CD4-positive, alpha-beta T cell treated with Interleukin-1 beta for 1 hour (primary cell): Measurements from ENCODE around the gene KCNQ1OT1.

Experiments used
- DNase-seq, 2 donors: peaks; one replicate each; pipeline ENCODE4 v3.0.0-alpha.2; 2020 to 2022

Gene KCNQ1OT1

DNA sequence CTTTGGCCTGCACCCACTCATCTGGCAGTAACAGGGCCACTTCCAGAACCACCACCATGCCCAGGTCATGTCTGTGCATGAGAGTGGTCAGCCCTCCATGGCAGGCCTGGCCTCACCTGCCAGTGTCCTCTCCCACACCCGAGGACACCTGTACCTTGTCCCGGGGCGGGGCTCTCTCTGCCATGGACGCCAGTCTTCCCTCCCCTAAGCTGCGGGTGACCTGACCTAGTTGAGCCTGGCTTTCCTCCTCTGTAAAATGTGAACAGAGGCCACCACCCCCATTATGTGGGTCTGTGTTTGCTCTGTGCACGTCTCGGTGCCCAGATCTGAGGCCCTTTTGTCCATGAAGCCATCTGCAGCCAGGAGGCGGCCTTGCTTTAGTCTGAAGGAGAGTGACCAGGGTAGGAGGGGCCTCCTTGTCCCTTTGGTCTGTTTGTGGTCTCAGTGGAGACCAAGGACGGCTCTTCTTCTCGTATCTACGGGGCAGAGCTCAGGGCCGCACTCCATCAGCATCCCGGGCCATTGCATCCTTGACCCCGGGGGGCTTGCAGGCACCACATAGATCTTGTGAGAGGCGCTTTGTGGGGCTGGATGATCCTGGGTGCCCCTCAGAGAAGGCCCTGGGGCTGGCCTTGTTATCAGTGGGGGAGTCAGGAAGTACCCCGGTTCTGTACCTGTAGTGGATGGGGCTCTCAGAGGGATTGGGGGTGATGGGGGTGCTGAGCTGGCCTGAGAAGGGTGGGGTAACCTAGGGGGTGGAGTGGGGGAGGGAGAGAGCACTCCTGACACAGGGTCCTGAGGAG is 133.4 kb downstream of the KCNQ1OT1 start:
- no peak for DNase-seq

- DNase-seq, result no peak
Observed at GRCh38 chr11:2565447-2566222, 134.2 kb downstream of the KCNQ1OT1 start.

GRCh38 chr11:2564588-2565425 is 135.0 kb downstream of the KCNQ1OT1 start:
- no peak for DNase-seq

GRCh38 chr11:2564008-2564530 is 135.7 kb downstream of the KCNQ1OT1 start:
- no peak for DNase-seq

- DNase-seq, result no peak
Observed at GRCh38 chr11:2563213-2564007, 136.4 kb downstream of the KCNQ1OT1 start.

DNA sequence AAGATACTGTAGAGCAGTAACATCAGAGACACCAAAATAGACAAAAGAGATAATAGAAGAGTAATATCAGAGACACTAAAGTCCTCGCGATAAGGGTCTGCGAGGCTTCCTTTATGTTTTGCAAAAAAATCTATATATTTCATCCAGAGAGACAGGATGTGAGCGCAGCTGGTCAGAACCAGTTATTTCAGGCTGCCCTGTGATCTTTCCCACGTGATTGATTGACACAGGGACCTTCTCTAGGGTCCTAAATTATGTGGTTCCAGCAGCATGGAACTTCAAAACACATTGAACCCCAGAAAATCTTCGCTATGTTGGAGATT is 136.9 kb downstream of the KCNQ1OT1 start:
- no peak for DNase-seq

DNA sequence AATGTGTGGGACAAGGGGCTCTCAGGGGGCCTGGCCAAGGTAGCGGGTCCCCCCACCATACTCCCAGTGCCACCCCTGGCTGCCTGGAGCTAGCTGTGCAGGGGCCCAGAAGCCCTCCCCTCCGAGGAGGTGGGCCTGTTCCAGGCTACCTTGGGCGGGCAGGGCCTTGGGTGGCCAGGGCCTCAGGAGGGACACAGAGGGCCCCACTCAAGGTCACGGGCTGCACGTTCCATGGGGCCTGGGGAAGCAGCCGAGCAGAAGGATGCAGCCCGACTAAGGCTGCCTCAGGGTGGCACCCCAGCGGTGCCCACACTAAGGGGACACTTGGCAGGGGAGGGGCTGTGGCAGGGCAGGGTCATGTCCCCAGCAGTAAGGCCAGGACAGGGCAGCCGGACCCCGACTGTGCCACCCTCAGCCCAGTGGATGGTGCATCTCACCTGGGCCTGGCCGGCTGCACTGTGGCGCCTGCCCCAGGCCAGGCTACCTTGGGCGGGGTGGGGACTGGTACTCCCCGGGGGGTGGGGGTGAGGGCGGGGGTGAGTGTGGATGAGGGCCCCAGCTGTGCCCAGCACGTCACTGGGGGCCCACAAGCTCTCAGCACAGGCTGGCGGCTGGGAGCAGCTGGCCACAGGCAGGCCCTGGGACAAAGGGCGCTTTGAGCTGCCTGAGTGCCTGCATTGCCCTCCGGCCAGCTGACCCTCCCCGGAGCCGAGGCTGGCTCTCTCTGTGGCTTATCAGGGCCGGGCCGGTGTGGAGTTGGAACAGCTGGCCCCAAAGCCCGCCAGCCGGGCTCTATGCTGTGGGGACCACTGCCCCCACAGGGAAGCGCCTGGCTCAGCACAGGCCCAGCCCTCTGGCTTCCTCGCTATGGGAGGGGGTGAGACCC is 137.9 kb downstream of the KCNQ1OT1 start:
- DNase-seq, result no peak

GRCh38 chr11:2559527-2560311 is 140.1 kb downstream of the KCNQ1OT1 start:
- DNase-seq, result no peak

GRCh38 chr11:2558861-2559526 is 140.8 kb downstream of the KCNQ1OT1 start:
- no peak for DNase-seq

- no peak for DNase-seq
Observed at GRCh38 chr11:2558397-2558796, 141.4 kb downstream of the KCNQ1OT1 start.
